ENCODE measurements around the gene SLPI.

GRCh38 chr20:45229264-45230056, 24.9 kb downstream of the SLPI start:
- TF ChIP-seq, protein P1, sequence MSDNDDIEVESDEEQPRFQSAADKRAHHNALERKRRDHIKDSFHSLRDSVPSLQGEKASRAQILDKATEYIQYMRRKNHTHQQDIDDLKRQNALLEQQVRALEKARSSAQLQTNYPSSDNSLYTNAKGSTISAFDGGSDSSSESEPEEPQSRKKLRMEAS (IDR thresholded peaks at IDR 0.05) = no peak
- TF ChIP-seq REST (IDR thresholded peaks at IDR 0.05; ENCODE audit: low read depth) (no peak), RAD21 (IDR thresholded peaks at IDR 0.05; ENCODE audit: low read depth) (peak; percentile 75), FOXM1 (IDR thresholded peaks at IDR 0.05; ENCODE audit: borderline replicate concordance, low read depth) (no peak), NFIC (IDR thresholded peaks at IDR 0.05) (no peak), EP300 (IDR thresholded peaks at IDR 0.05; ENCODE audit: borderline replicate concordance) (no peak), CREB1 (IDR thresholded peaks at IDR 0.05; ENCODE audit: low read depth) (no peak)
- TF ChIP-seq, protein P2, sequence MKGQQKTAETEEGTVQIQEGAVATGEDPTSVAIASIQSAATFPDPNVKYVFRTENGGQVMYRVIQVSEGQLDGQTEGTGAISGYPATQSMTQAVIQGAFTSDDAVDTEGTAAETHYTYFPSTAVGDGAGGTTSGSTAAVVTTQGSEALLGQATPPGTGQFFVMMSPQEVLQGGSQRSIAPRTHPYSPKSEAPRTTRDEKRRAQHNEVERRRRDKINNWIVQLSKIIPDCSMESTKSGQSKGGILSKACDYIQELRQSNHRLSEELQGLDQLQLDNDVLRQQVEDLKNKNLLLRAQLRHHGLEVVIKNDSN (IDR thresholded peaks at IDR 0.05) = no peak

Data from Ishikawa (cell line).